IPS DF 4.7 (cell line): ENCODE data around the gene TEF.

Experiments used
- DNase-seq: peaks from one replicate; pipeline ENCODE4 v3.0.0-alpha.2; 2013; ENCODE audit warnings: low spot score; ENCODE audit errors: extremely low read depth

TEF gene

GRCh38 chr22:41448189-41448808 lies 66.6 kb downstream of the TEF start:
- peak; percentile 98 for DNase-seq
